ENCODE results near the gene NOD1.
"Not testable (repeated sequence)": the region's sequence is repeated elsewhere in the genome, so short reads cannot be mapped to it uniquely, and the experiment has no call there.

NOD1 gene, protein sequence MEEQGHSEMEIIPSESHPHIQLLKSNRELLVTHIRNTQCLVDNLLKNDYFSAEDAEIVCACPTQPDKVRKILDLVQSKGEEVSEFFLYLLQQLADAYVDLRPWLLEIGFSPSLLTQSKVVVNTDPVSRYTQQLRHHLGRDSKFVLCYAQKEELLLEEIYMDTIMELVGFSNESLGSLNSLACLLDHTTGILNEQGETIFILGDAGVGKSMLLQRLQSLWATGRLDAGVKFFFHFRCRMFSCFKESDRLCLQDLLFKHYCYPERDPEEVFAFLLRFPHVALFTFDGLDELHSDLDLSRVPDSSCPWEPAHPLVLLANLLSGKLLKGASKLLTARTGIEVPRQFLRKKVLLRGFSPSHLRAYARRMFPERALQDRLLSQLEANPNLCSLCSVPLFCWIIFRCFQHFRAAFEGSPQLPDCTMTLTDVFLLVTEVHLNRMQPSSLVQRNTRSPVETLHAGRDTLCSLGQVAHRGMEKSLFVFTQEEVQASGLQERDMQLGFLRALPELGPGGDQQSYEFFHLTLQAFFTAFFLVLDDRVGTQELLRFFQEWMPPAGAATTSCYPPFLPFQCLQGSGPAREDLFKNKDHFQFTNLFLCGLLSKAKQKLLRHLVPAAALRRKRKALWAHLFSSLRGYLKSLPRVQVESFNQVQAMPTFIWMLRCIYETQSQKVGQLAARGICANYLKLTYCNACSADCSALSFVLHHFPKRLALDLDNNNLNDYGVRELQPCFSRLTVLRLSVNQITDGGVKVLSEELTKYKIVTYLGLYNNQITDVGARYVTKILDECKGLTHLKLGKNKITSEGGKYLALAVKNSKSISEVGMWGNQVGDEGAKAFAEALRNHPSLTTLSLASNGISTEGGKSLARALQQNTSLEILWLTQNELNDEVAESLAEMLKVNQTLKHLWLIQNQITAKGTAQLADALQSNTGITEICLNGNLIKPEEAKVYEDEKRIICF

DNA sequence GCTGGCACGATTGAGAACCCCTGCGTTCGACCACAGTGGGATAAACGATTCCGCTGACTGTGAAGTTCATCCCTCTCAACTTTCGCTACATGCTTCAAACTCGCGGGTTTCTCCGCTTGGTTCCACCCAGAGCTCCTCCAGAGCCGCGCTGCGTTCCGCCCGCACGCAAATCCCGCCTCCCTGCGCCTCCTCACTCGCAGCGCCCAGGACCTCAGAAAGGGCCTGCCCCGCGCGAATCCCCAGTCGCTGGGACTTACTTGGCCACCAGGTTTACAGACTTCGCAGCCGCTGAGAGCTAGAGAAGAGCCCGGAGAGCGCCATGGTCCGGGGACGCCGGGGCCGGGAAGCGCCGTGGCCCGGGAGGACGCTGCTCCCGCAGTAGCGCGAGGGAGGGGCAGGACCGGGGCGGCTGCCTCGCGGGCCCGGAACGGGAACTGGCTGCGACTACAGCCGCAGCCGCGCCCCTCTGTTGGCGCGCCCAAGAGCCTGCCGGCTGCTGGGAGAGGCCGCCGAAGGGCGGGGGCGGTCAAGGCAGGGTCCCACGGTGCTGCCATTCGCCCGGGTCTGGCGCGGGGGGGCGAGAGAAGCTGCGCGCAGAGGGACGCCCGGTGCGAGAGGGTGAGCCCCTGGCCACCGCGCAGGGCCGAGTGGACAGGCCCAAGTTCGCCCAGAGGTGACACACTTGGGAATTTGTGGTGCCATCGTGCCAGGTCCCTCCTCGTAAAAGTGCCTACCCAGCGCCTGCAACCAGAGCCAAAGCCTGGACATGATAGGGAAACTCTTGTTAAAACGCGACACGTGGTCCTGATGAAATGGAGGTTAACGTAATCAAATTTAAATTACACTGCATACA is at the start of gene NOD1:
Gene NOD1 (minus strand): TSS at position 436 of the 853 bp plus-strand sequence. CDS start 21,863 bp downstream, outside the sequence.
- peak; percentile 60 for DNase-seq

GRCh38 chr7:30527297-30527696 is 48.7 kb upstream of the NOD1 start:
- not testable (repeated sequence) for DNase-seq

DNA sequence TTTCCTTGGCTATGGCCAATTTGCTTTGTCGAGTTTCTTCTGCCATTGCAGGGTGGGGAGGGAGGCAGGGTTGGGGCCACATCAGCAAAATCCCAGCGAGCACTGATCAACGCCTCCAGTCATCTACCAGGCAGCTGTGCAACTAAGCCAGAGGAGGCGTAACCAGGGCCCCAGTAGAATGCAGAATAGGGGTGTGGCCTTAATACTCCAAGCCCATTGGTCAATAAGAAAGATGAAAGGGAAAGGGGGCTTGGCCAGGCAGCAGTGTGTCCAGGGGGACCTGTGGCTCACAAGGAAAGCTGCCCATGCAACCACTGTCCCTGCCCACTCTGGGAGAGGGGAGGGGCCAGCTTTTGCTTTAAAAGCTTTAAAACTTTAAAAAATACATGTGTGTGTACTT is 47.6 kb upstream of the NOD1 start:
- no peak for DNase-seq

DNA sequence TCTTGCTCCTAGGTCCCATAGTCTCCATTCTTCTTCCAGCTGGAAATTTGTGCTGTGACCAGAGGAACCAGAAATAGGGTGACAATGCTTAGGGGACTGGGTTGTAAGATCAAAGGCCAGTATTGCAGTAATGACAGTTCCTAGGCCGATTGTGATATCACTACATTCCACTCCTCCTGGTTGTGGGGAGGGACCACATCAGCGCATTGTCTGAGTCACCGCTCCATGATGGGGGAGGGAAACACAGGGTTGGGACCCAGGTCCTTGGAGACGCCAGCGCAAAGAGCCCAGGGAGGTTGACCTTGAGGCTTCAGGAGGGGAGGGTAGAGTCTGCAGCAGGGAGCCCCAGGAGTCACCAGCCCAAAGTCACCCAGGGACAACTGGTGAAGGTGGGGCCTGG is 46.8 kb upstream of the NOD1 start:
- no peak for DNase-seq

GRCh38 chr7:30524545-30524944 is 46.0 kb upstream of the NOD1 start:
- DNase-seq, result no peak

DNA sequence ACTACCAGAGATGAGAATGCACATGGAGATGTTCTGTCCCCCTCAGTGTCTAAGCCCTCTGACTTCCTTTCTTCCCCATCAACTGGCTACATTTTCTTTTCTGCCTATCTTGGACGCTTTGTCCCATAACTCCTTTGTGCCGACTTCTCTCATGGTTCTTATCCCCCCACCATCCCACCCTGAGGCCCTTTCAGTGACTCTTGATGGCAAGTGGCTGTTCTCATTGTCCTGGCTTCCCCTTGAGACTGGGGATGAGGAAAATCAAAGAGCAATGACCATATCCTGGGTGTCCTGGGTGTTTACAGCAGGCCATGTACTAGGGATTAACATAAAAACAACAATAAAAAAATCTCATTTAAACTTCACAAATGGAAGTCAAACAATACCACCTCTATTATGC is 44.9 kb upstream of the NOD1 start:
- DNase-seq, result no peak

- DNase-seq, result no peak
Observed at GRCh38 chr7:30522159-30522558, 43.6 kb upstream of the NOD1 start.

GRCh38 chr7:30521532-30521931 is 42.9 kb upstream of the NOD1 start:
- DNase-seq, result no peak

- no peak for DNase-seq
Observed at GRCh38 chr7:30519122-30519521, 40.5 kb upstream of the NOD1 start.

- no peak for DNase-seq
Observed at GRCh38 chr7:30515761-30516160, 37.2 kb upstream of the NOD1 start.

DNA sequence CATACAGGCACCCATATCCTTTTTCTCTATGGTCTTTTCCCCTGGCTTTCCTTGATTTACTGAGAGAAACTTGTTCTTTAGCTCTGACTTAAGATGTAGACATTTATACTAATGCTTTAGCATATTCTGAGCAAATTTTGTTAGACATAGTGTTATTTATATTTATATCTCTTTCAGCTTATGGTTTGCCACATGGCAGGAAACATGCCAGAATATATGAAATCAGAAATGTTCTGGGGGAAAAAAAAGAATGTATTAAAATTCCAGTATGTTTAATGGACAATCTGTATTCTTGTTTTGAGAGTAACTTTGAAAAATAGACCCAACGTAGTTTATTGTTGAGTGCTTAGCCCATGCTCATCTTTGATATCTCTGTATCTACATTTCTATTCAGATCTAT is 36.2 kb upstream of the NOD1 start:
- DNase-seq, result no peak

DNA sequence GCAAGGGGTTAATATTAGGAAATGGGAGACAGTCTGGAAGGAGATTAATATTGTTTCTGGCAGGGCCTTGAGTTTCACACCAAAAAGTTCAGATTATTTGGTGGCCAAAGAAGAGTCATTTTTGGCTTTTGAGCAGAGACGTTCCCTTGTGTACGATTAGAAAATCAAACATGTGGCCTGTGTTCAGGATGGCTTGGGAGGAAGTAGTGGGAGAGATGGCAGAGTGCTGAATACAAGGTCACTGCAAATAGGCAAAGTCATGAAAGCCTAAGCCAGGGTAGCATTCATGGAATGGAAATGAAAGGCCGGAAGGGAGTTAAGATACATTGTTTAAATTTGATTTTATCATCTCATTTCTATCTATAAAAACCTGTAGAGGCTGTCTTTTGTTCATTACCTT is 35.6 kb upstream of the NOD1 start:
- DNase-seq, result no peak

DNA sequence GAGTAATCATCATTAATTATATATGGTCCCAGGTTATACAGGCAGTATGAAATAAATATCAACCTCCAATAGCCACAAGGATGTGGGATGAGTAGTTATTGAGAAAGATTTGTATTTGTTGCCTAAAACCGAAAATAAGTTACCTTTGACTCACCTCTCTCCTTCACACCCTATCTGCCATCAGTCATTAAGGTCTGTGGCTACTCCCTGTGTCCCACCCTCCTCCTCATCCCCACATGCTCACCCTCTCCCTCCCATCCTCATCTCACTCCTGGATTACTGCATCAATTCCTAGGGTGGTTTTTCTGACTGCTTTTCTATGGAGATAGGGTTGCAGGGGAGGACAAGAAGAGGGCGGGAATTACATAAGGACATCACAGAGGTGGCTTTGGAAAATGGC is 35.2 kb upstream of the NOD1 start:
- no peak for DNase-seq

DNA sequence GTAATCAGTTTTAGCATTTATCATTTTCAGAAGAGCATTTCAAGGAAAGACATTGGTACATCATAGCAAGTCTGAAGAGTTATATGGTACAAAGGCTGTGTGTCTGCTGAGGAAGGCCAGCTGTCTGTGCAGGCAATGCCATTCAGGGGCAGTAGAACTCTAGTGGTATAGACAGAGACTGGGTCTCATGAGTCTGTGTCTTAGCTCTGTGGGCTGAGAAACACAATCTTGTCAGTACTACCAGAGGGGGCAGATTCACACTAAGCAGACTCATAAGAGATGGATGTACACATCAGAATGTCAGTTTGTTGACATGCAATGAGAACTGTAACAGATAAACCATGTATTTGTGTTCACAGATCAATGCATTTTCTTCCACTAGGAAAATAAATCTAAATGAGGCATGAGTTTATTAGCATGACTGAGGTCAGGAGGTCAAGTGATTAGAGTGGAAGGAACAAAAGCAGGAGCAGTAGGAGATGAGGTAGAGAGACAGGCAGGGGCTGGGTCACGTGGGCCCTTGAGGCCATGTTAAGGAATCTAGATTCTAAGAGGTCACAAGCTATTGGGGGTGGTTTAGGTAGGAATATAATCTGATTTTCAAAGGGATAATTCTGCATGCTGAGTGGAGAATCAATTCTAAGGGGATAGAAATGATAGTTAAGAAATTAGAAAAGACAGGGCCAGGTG is 33.5 kb upstream of the NOD1 start:
- no peak for DNase-seq

DNA sequence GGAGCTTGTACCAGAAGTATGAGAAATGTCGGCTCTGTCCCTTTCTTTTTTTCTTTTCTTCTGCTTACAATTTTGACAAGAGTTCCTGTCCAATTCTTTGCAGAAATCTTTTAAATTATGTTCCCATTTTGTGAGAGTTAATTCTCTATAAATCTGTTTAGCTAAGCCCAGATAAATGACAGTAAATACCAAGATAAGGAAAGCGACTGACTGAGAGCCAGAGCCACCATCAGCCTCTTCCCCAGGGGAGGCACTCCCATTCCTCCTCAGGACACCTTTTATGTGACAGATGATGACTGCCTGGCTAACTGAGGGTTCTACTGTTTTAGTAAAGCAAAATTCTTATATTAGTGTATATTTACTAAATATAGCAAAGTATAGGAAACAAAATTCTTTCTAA is 32.9 kb upstream of the NOD1 start:
- no peak for DNase-seq

DNA sequence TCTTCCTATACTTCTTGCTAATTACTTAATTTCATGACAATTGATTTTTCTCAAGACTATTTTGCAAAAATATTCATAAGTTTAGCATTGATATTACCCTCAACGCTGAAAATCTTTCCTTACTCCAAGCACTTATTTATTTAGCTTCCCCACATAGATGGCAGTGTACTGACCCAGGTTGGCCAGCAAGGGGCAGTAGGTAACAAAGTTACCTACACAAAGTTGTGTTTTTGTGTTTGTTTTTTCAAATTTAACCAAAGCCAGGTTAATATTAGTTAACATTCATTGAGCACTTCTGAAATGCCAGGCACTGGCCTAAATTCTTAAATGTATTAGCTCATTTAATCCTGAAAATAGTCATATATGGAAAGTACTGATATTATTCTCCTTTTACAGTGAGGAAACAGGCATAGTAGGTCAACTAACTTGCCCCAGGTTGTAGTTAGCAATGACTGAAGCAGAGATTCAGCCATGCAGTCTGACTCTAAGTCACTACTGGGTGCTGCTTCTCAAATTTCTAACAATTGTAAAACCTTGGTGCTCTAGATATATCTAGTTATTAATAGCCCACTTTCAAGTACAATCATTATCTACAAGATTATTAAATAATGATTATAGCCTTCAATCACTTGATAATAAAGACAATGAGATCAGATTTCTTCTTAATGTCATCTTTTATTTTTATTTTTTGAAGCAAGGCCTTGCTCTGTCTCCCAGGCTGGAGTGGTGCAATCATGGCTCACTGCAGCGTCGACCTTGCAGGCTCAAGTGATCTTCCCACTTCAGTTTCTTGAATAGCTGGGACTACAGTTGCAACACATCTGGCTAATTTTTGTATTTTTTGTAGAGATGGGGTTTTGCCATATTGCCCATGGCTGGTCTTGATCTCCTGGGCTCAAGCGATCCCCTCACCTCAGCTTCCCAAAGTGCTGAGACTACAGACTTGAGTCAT is 31.8 kb upstream of the NOD1 start:
- peak; percentile 53 for DNase-seq

- DNase-seq, result not testable (repeated sequence)
Observed at GRCh38 chr7:30509171-30509857, 30.7 kb upstream of the NOD1 start.

DNA sequence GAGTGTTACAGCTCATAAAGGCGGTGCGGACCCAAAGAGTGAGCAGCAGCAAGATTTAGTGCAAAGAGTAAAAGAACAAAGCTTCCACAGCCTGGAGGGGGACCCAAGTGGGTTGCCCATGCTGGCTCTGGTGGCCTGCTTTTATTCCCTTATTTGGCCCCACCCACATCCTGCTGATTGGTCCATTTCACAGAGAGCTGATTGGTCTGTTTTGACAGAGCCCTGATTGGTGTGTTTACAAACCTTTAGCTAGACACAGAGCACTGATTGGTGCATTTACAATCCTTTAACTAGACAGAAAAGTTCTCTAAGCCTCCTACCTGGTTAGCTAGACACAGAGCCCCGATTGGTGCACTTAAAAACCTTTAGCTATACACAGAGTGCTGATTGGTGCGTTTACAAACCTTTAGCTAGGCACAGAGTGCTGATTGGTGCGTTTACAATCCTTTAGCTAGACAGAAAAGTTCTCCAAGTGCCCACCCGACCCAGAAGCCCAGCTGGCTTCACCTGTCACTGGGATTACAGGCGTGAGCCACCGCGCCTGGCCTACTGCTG is 28.8 kb upstream of the NOD1 start:
- not testable (repeated sequence) for DNase-seq

DNA sequence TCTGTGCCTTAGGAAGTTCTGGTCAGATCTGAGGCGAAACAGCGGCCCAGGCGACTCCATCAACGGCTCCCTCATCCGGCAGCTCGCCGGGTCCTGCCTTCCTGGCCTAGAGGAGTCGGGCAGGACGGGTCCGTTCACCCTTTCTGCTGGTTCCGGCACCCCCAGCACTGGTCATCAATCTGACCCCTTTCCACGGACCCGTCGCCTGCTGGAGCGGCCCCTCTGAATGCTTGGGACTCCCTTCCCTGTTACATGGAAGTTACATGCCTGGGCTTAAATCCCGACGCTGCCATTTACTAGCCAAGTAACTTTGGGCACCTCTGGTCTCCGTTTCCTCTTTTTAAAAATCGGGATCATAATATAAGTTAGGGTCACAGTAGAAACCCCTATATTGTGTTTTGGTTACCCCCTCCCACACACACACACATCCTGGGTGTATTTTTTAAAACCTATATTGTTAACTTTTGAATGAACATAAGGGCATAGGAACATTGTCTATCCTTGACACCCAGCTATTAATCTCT is 26.7 kb upstream of the NOD1 start:
- no peak for DNase-seq
